Kidney (tissue), 14 donors: ENCODE measurements around the gene UGT1A3. TPM values are rescaled to one million over a fixed set of nuclear protein-coding genes. Genes with fewer than 3 reads are reported as not detected.

Source experiments
- DNase-seq, 5 donors: peaks; one replicate each; pipeline ENCODE4 v3.0.0-alpha.2; 2013 to 2020
- FAIRE-seq: peaks from 2 replicates; lab custom pipeline; 2012; peaks lifted over from hg19 to GRCh38; lab: Jason Lieb, UNC
- H3K27ac ChIP-seq, 2 donors: one replicate each; pipeline ENCODE4 v1.7.0; 2013; ENCODE audit warnings: low read depth in 2 of 2, low read length in 2 of 2, inconsistent platforms in 1 of 2
- H3K27me3 ChIP-seq: one replicate; pipeline ENCODE4 v1.7.1; 2013; ENCODE audit warnings: low read length, inconsistent platforms; ENCODE audit not compliant: control insufficient read depth, insufficient read depth
- H3K36me3 ChIP-seq, 3 donors: one replicate each; pipeline versions ENCODE4 v1.7.0 to v1.7.1; 2013; ENCODE audit warnings: low read length in 3 of 3, control low read depth in 1 of 3, inconsistent platforms in 1 of 3; ENCODE audit not compliant: insufficient read depth in 3 of 3, control insufficient read depth in 2 of 3
- H3K4me1 ChIP-seq, 3 donors: one replicate each; pipeline versions ENCODE4 v1.7.0 to v1.7.1; 2013; ENCODE audit warnings: low read length in 3 of 3, inconsistent platforms in 1 of 3, low read depth in 1 of 3; ENCODE audit not compliant: control insufficient read depth in 2 of 3, insufficient read depth in 2 of 3
- H3K4me3 ChIP-seq, 3 donors: one replicate each; pipeline versions ENCODE4 v1.7.0 to v1.8.1; 2013; ENCODE audit warnings: low read length in 3 of 3, control low read depth in 1 of 3, inconsistent platforms in 1 of 3
- H3K9ac ChIP-seq, 3 donors: one replicate each; pipeline versions ENCODE4 v1.7.0 to v1.7.1; 2013; ENCODE audit warnings: low read length in 3 of 3, control low read depth in 1 of 3, inconsistent platforms in 1 of 3
- H3K9me3 ChIP-seq, 3 donors: one replicate each; pipeline versions ENCODE4 v1.7.0 to v1.7.1; 2013; ENCODE audit warnings: low read length in 3 of 3, control low read depth in 1 of 3, inconsistent platforms in 1 of 3; ENCODE audit not compliant: control insufficient read depth in 2 of 3, insufficient read depth in 1 of 3
- intact Hi-C: fragments of 100-400 bp; cut with DNase I; formaldehyde crosslinking; loops from one replicate; pipeline ENCODE4 v1.11.1; 2022
- polyA plus RNA-seq: library from polyadenylated mRNA; stranded (reverse); fragments of 350-450 nt; fragmentation: Illumina TruSeq; extraction: RNeasy Lipid Tissue Mini Kit (QIAGEN cat#74804); gene quantifications from one replicate; pipeline ENCODE4 v1.2.3, GENCODE V29; 2014; ENCODE audit warnings: low read depth, low replicate concordance; ENCODE audit not compliant: insufficient read depth
- total RNA-seq: library from RNA; stranded (reverse); fragmentation: NEBNext Ultra II Directional; extraction: Animal tissue kit (Norgen Biotek cat#: 25700); gene quantifications from one replicate; pipeline ENCODE4 v1.2.1, GENCODE V29; 2021
- TF ChIP-seq, protein P1 (sequence below): IDR thresholded peaks from 3 replicates; pipeline ENCODE4 v1.5.1; 2012; ENCODE audit warnings: mild to moderate bottlenecking, moderate library complexity, borderline replicate concordance; ENCODE audit not compliant: insufficient read depth; ENCODE audit errors: extremely low read depth
- donor health status: control.
- donor health status: control.
- donor health status: control.
- donor health status: control.
- donor health status: control.
- donor health status: DM: yes; HTN: yes; CAD: no.
- donor health status: Normal renal cell carcinoma (clear cell type).

Gene UGT1A3
- total and polyA plus RNA-seq, 2 donors from 2014 or later: 0.47 to 0.57 TPM

- Histone ChIP-seq H3K27me3 (no peaks in the 10 kb centered on the region), H3K9ac (no peak overlapping the region), H3K36me3 (no peaks in the 10 kb centered on the region), H3K9me3 (no peaks in the 10 kb centered on the region), H3K4me3 (no peak overlapping the region), H3K27ac (no peak overlapping the region), H3K4me1 (no peaks in the 10 kb centered on the region)
- FAIRE-seq (no peak), DNase-seq (peak in 1 of 5 donors; percentile 33)
- TF ChIP-seq, protein P1, sequence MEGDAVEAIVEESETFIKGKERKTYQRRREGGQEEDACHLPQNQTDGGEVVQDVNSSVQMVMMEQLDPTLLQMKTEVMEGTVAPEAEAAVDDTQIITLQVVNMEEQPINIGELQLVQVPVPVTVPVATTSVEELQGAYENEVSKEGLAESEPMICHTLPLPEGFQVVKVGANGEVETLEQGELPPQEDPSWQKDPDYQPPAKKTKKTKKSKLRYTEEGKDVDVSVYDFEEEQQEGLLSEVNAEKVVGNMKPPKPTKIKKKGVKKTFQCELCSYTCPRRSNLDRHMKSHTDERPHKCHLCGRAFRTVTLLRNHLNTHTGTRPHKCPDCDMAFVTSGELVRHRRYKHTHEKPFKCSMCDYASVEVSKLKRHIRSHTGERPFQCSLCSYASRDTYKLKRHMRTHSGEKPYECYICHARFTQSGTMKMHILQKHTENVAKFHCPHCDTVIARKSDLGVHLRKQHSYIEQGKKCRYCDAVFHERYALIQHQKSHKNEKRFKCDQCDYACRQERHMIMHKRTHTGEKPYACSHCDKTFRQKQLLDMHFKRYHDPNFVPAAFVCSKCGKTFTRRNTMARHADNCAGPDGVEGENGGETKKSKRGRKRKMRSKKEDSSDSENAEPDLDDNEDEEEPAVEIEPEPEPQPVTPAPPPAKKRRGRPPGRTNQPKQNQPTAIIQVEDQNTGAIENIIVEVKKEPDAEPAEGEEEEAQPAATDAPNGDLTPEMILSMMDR: no peak
- intact Hi-C loops: no loop called here
Observed at GRCh38 chr2:233803994-233804393, 75.2 kb downstream of the UGT1A3 start.

DNA sequence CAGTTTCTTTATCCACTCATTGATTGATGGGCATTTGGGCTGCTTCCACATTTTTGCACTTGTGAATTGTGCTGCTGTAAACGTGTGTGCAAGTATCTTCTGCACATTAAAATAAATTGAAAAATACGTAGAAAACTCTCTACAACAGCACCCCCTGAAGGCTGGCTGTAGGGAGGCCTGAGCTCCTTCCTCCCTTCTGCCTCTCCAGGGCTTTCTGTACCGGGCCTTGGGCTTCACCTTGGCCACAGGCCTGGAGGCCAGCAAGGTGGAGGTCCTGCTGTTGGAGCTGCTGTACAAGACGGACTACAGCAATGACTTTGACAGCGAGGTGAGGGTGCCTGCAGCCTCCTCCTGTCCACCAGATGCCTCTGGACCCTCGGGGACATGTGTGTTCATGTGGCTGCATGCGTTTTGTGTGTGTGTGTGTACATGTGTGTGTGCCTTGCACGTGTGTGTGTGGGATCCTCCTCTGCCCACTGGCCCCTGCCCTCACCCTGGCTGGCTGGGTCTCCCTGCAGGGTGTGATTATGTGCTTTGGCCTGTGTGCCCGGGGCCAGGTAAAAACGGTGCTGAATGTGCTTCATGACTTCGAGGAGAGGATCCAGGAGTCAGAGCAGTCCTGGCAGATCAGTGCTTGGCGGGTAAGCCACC lies 78.5 kb downstream of the UGT1A3 start:
- H3K9ac ChIP-seq: no peak overlapping the region
- H3K27ac ChIP-seq: no peak overlapping the region
- no peaks in the 10 kb centered on the region for H3K9me3 ChIP-seq
- H3K4me1 ChIP-seq: no peaks in the 10 kb centered on the region
- H3K27me3 ChIP-seq: no peaks in the 10 kb centered on the region
- H3K36me3 ChIP-seq: no peaks in the 10 kb centered on the region
- DNase-seq: peak in 2 of 5 donors; percentile 14 to 40
- FAIRE-seq: no peak
- H3K4me3 ChIP-seq: no peak overlapping the region
- TF ChIP-seq, protein P1: no peak
- intact Hi-C loops: no loop called here

DNA sequence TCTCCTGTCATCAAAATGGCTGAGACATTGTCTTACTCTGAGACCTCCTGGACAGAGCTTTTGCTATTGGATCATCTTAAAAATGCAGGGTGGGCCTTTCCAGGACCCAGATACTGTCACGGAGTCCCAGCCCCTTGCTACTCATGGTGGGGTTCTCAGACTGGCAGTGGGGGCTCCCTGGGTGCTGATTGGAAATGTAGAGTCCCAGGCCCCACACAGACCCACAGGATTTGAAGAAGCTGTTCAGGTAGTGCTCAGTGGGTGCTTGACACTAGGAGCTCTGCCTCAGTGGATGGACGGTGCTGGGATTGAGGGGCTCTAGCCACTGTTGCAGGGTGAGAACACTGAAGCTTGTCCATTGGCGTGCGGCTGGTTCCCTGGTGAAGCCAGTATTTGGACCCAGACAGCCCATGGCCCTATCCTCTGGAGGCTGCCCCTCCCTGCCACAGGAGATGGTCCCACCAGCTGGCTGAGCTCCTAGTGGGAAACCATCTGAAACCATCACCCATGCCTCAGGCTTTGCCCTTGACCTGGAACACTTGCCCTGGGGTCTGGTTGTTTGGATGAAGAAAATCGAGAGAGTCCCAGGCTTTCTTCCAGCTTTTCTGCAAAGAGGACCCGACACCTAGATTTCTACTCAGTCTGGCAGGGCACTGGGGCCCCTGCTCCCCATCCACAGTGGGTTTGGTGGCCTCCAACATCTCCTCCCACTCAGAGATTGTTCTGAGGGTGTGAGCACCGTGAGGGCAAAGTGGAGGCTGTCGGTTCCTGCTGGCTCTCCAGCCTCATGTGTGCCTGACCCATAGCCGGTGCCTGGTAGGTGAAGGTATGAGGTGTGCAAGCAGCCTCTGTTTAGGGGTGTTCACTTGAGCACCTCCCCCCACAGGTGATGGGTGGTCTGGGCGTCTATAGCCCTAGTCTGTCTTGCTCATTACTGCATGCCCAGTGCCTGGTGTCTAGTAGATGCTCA lies 79.4 kb downstream of the UGT1A3 start:
- Histone ChIP-seq H3K4me1 (no peaks in the 10 kb centered on the region), H3K4me3 (no peak overlapping the region), H3K27me3 (no peaks in the 10 kb centered on the region), H3K36me3 (no peaks in the 10 kb centered on the region), H3K9me3 (no peaks in the 10 kb centered on the region), H3K27ac (no peak overlapping the region), H3K9ac (no peak overlapping the region)
- FAIRE-seq: no peak
- peak in 3 of 5 donors; percentile 3 to 46 (median 7) for DNase-seq
- intact Hi-C loops: no loop called here
- TF ChIP-seq, protein P1: no peak
